HepG2 (cell line): ENCODE results near the gene AFAP1.

Experiments
- CTCF ChIP-seq: sonication (generic); formaldehyde crosslinking; IDR thresholded peaks from 2 replicates; pipeline ENCODE4 v1.5.0; 2020; ENCODE audit warnings: mild to moderate bottlenecking, missing genetic modification reagents, moderate library complexity
- EZH2 ChIP-seq: conservative IDR thresholded peaks from 2 replicates; pipeline ENCODE4 v1.6.1; 2012; ENCODE audit warnings: mild to moderate bottlenecking, low read depth, low read length, moderate library complexity
- IRF1 ChIP-seq: sonication (generic); formaldehyde crosslinking; IDR thresholded peaks from 2 replicates; pipeline ENCODE4 v1.4.0; 2020; ENCODE audit warnings: low read depth, mild to moderate bottlenecking, missing genetic modification reagents
- POLR2A ChIP-seq, 2 experiments: IDR thresholded peaks; 2 replicates each; pipeline ENCODE4 v1.6.1; 2011; ENCODE audit warnings: low read depth in 2 of 2, low read length in 2 of 2, mild to moderate bottlenecking in 1 of 2, moderate library complexity in 1 of 2; ENCODE audit not compliant: insufficient read depth in 1 of 2
- SNRNP70 ChIP-seq: fragments of 200-400 bp; formaldehyde crosslinking; IDR thresholded peaks from 2 replicates; pipeline ENCODE4 v1.6.1; 2017; ENCODE audit warnings: mild to moderate bottlenecking, low read depth, low read length, moderate library complexity
- TOE1 ChIP-seq: sonication (generic); formaldehyde crosslinking; IDR thresholded peaks from 2 replicates; pipeline ENCODE4 v1.4.0; 2020; ENCODE audit warnings: mild to moderate bottlenecking, missing genetic modification reagents
- U2AF1 ChIP-seq: fragments of 200-400 bp; formaldehyde crosslinking; optimal IDR thresholded peaks from 2 replicates; pipeline ENCODE3; 2017; ENCODE audit warnings: mild to moderate bottlenecking, low read depth, low read length
- YY1 ChIP-seq: IDR thresholded peaks from 2 replicates; pipeline ENCODE4 v1.6.1; 2011; ENCODE audit warnings: low read length, low read depth, moderate library complexity, mild to moderate bottlenecking; ENCODE audit not compliant: insufficient read depth, insufficient replicate concordance
- ZC3H4 ChIP-seq: sonication (generic); formaldehyde crosslinking; IDR thresholded peaks from 2 replicates; pipeline ENCODE4 v1.4.0; 2020; ENCODE audit warnings: missing genetic modification reagents, borderline replicate concordance
- ZNF431 ChIP-seq: sonication (generic); formaldehyde crosslinking; IDR thresholded peaks from 2 replicates; pipeline ENCODE4 v1.9.0; 2022; ENCODE audit warnings: missing genetic modification reagents, low read depth, mild to moderate bottlenecking, borderline replicate concordance
- TF ChIP-seq, protein P1 (sequence below): sonication (generic); formaldehyde crosslinking; IDR thresholded peaks from 2 replicates; pipeline ENCODE4 v1.4.0; 2020; ENCODE audit warnings: missing genetic modification reagents

DNA sequence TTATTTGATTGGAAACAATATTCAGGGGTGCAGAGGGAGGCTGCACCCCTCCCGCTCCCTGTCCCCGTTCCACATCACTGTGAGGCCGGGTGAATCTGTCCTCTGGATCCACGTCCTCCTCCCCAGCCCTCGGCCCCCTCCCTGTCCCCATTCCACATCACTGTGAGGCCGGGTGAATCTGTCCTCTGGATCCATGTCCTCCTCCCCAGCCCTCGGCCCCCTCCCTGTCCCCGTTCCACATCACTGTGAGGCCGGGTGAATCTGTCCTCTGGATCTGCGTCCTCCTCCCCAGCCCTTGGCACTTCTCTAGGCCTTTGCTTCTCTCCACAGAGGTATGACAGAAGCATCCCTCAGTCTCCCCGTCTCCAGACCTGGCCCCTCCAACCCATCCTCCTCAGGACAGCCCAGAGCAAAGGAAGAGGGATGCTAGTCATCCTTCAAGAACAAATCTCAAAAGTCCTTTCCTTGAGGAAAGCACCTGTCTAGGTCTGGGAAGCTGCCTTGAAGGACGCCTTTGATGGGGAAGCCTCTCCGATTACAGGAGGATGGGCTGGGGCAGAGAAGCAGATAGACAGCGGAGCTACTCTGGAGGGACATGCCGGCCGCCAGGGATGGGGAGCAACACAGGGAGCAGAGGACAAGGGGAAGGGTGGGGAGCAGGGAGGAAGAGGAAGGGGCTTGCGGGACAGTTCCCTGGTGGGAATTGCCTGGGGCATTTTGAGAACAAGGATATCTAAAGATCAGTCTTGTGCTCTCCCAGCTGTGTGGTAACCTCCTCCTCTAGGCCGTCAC, 10.8 kb upstream of the AFAP1 start:
- TF ChIP-seq YY1 (no peak), POLR2A (IDR thresholded peaks at IDR 0.05; ENCODE audit: insufficient read depth in 1 of 2, low read depth in 2 of 2, low read length in 2 of 2) (no peak), ZNF431 (no peak), EZH2 (no peak), CTCF (CRISPR knock-in tag) (no peak), TOE1 (CRISPR knock-in tag) (no peak), U2AF1 (no peak), SNRNP70 (no peak), ZC3H4 (CRISPR knock-in tag) (no peak), IRF1 (CRISPR knock-in tag) (no peak)
- TF ChIP-seq, protein P1, sequence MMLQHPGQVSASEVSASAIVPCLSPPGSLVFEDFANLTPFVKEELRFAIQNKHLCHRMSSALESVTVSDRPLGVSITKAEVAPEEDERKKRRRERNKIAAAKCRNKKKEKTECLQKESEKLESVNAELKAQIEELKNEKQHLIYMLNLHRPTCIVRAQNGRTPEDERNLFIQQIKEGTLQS: no peak
